Stimulated activated CD8-positive, alpha-beta memory T cell treated with anti-CD3 and anti-CD28 coated beads, Interleukin-12 subunit alpha, Interleukin-12 subunit beta, amount 100 ng/mL, for 4 hours (primary cell): ENCODE data around the gene PHLDA1.
"Not testable (repeated sequence)": the region's sequence is repeated elsewhere in the genome, so short reads cannot be mapped to it uniquely, and the experiment has no call there.

ENCODE experiments used
- DNase-seq: peaks from one replicate; pipeline ENCODE4 v3.0.0-alpha.2; 2020; ENCODE audit warnings: low read depth

Gene PHLDA1

GRCh38 chr12:75985566-75985965, 46.0 kb downstream of the PHLDA1 start:
- DNase-seq, result no peak

- DNase-seq, result no peak
Observed at GRCh38 chr12:75984577-75985182, 46.9 kb downstream of the PHLDA1 start.

- DNase-seq, result not testable (repeated sequence)
Observed at GRCh38 chr12:75983851-75984250, 47.7 kb downstream of the PHLDA1 start.

DNA sequence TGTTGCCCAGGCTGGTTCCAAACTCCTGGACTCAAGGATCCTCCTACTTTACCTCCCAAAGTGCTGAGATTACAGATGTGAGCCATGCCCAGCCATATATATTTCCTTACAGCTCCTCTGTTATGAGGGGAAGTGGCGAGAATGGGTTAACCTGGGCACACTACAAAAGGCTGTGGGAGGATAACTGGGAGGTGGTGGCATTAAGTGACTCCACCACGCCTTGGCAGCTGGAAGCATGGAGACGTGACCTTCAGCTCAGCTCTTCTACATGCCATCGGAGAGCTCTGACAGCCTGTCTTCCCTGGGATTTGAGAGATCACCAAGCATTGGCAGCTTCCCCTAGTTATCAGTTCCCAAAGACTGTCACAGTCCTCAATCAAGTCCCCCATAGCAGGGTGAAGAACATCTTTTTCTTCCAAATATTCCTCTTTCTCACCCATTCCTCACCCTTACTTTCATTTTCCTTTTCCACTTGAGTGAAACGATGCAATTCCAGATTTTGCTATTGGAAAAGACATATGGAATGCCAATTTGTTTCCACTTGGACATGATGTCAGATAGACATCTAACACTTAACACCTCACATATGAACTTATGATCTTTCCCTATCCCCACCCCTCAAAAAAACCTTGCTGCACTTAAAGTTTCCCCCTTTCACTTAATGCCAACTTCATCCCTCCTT, 48.5 kb downstream of the PHLDA1 start:
- DNase-seq, result no peak

DNA sequence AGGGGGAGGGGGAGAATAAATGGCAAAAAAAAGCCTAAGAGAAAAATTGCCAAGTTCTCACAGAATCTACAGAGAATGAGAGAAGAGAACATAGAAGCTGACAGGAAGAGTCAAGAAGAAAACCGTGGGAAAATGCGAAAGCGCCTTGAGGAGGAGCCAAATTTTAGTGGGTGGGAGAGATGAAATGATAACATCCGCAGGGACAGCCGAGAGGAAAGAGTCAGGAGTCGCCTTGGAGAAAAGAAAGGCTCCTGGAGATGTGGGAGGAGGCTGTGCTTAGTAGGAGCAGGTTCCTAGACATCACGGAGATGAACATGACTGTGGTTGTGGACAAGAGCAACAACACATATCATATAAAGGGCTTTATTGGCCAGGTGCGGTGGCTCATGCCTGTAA, 49.4 kb downstream of the PHLDA1 start:
- no peak for DNase-seq

DNA sequence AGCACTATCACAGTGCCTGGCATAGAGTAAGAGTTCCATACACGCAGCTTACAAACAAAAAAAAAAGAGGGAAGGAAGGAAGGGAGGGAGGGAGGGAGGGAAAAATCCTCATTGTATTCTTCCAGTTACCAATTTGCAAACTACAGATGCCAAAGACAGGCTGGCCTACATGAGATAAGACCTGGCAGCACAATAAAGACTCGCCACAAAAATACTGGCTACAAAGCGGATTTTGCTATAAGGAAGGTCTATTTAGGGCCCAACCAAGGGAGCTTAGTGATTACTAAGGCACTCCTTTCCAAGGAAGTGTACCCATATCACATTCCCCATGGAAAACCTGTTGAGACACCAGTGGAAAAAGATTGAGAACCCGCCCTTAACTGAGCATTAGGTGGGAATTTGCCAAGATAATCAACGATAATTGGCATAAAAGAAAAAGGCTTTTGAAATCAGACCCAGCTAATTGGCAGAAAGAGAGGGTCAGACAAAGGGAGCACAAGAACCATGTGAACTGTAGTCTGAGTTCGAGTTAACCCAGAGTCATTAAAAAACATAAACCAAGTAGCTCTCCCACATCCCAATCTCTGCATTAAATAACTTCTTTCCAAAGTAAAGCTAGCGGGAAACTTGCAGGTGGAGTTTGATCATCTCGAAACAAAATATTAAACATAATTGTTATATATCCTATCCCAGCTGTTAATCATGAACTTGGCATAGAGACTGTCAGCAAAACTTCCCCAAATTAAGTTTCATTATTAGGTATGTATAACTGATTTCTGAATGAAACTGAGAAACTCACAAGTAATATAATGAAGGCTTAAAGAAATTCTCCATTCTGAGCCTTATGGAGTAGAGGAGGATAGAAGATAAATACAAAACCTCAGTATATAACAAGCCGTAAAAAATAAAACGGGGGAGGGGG, 50.1 kb downstream of the PHLDA1 start:
- DNase-seq, result no peak

GRCh38 chr12:75979181-75979580, 52.4 kb downstream of the PHLDA1 start:
- DNase-seq, result no peak

- no peak for DNase-seq
Observed at GRCh38 chr12:75978677-75979076, 52.9 kb downstream of the PHLDA1 start.

DNA sequence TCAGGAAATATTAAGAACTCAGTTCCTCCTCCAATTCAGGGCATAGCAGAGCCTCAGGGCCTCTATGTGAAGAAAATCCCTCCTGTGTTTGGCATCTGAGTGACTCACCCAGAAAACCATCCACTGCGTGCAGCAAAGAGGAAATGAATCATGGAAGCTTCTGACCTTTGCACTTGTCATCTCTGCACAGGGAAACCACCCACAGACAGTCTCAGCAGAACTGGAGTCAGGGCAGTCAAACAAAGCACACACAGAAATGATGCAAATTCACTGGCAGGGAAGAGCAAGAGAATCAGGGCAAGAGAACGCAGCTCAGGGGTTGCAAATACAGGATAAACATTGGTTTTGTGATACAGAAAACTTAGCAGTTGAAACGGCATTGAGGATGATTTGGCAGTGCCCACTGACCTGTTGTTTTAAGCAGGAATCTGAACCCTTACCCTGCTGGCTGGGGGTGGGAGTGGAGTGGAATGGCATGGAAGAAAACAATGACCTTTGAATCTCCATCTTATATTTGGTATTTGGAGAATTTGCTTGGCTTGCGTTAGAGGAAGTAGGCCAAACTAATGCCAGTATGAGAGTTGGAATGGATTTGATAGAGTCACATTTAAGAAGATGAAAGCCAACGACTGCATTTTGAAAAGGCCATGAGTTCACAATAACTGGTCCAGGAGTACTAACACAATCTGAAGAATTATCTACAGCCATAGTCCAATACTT, 53.5 kb downstream of the PHLDA1 start:
- peak; percentile 53 for DNase-seq

DNA sequence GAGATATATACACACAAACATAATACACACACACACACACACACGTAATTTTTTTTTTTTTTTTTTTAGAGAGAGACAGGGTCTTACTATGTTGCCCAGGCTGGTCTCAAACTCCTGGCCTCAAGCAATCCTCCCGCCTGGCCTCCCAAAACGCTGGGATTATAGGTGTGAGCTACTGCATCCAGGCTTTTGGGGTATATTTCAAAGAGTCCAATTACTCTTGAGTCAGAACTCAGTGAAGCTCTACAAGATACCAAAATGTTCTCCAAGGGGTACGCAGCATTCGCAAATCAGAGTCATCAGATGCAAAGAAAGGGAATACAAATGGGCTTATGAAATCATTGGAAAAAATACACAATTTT, 54.0 kb downstream of the PHLDA1 start:
- DNase-seq, result no peak

DNA sequence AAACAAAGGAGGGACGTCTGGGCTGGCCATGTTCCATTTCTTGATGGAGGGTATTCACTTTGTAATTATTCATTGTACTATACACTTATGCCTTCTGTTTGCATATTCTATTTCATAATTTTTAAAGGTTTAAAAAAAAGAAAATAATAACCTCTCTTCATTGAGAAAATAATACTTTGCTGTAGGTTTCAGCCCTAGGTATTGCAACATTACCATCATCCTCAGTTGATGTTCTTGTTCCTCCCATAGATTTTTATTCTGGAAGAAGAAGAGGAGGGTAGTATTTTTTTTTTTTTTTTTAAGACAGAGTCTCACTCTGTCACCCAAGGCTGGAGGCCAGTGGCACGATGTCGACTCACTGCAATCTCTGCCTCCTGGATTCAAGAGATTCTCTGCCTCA, 54.7 kb downstream of the PHLDA1 start:
- no peak for DNase-seq

DNA sequence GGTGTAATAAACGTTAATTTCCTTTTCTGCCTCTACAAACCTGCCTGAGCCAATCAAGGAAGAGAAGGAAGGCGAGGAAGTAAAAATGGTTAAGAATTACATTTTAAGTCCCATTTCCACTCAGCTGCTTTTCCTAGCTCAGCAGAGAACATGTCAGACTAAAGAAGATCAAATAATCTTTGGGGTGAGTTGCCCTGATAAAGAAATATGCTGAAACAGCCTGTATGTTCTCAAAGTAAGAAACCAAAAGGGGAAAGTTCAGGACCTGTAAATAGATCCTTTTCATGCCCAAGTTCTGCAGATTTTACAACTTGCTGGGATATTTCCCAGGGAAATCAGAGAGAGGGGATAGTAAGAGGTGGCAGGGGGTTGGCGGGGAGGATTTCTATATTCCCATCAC, 55.5 kb downstream of the PHLDA1 start:
- no peak for DNase-seq

DNA sequence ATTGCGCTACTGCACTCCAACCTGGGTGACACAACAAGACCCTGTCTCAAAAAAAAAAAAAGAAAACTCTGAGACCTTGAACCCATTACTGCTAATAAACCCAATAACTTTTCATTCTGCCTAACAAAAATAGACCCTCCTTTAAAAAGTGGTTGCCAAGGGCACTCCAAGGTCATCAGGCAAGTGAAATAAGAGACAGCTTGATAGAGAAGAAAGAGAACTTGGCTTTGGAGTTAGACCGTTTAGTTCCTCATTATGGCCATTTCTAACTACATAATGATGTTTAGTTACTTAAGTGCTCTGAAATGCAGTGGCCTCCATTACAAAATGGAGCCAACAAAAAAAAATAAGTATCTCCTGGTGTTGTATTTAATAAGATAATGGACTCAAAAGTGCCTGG, 55.9 kb downstream of the PHLDA1 start:
- DNase-seq, result no peak
